Skeletal muscle satellite cell (primary cell): Measurements from ENCODE around the gene ZSWIM4.

Source experiments
- H3K27me3 ChIP-seq: 2 replicates; pipeline ENCODE4 v1.7.0; 2013; ENCODE audit warnings: low read length; ENCODE audit not compliant: control insufficient read depth, insufficient read depth
- H3K36me3 ChIP-seq: 2 replicates; pipeline ENCODE4 v1.7.0; 2013; ENCODE audit warnings: mild to moderate bottlenecking, control low read depth, low read length; ENCODE audit not compliant: insufficient read depth
- H3K4me1 ChIP-seq: 2 replicates; pipeline ENCODE4 v1.7.0; 2013; ENCODE audit warnings: low read length; ENCODE audit not compliant: control insufficient read depth, insufficient read depth
- H3K4me2 ChIP-seq: 2 replicates; pipeline ENCODE4 v1.7.0; 2013; ENCODE audit warnings: mild to moderate bottlenecking, low read length
- H3K4me3 ChIP-seq: 2 replicates; pipeline ENCODE4 v1.7.0; 2013; ENCODE audit warnings: low read length
- H3K9ac ChIP-seq: 2 replicates; pipeline ENCODE4 v1.7.0; 2013; ENCODE audit warnings: mild to moderate bottlenecking, low read depth, low read length, moderate library complexity
- H3K9me3 ChIP-seq: replicated peaks from 2 replicates; pipeline ENCODE4 v1.7.0; 2013; ENCODE audit warnings: mild to moderate bottlenecking, control low read depth, low read length

ZSWIM4 gene

DNA sequence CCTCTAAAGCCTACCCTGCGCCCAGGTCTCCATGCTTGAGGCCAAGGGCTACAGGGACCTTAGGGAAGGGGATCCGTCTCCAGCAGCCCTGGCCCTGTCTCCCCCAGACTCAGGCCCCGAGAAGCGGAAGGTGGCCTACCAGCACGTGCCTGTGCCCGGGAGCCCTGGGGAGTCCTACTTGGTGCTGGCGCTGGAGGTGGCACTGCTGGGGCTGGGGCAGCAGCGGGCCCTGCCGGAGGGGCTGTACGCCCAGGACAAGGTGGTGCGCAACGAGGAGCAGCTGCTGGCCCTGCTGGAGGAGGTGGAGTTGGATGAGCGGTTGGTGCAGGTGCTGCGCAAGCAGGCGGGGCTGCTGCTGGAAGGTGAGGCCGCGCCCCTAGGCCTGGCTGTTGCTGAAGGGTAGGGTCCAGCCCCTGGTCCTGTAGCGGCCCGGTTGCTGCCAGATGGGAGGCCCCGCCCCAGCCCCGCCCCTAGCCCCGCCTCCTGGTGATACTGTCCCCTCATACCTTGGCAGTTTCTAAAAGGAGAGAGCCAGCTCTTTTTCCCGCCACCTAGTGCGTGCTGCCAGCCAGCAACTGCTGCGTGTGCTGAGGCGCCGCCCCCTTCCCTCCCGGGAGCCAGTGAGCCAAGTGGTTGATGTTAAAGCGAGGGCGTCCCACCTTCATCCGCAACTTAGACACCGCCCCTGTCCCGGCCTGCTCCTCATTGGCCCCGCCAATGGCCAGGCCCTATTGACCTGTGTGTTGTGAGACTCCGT, 22.6 kb downstream of the ZSWIM4 start:
- H3K36me3 ChIP-seq, result peaks cover 16% of the 10 kb centered on the region

DNA sequence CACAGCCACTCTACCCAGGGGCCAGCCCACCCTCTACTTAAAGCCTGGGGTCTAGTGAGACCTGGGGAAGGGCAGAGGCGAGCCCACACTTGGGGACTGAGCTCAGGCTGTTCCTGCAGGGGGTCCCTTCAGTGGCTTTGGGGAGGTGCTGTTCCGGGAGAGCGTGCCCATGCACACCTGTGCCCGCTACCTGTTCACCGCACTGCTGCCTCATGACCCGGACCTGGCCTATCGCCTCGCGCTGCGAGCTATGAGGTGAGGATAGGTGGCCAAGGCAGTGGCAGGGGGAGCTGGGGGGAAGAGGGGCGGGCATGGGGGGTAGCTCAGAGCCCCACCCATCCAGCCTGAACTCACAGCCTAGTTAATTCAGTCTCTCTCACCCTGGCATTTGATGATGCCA, 24.0 kb downstream of the ZSWIM4 start:
- no peak overlapping the region for H3K9ac ChIP-seq
- no peak overlapping the region for H3K4me2 ChIP-seq
- H3K27me3 ChIP-seq, result no peaks in the 10 kb centered on the region
- H3K9me3 ChIP-seq, result no peaks in the 10 kb centered on the region
- no peak overlapping the region for H3K4me3 ChIP-seq
- peaks cover 16% of the 10 kb centered on the region for H3K36me3 ChIP-seq
- peaks cover 14% of the 10 kb centered on the region for H3K4me1 ChIP-seq

More for the DNA sequence above, 22.6 kb downstream of the ZSWIM4 start:
- Histone ChIP-seq H3K4me2 (no peak overlapping the region), H3K4me1 (peaks cover 7% of the 10 kb centered on the region), H3K27me3 (no peaks in the 10 kb centered on the region), H3K9me3 (no peaks in the 10 kb centered on the region), H3K4me3 (no peak overlapping the region), H3K9ac (no peak overlapping the region)

DNA sequence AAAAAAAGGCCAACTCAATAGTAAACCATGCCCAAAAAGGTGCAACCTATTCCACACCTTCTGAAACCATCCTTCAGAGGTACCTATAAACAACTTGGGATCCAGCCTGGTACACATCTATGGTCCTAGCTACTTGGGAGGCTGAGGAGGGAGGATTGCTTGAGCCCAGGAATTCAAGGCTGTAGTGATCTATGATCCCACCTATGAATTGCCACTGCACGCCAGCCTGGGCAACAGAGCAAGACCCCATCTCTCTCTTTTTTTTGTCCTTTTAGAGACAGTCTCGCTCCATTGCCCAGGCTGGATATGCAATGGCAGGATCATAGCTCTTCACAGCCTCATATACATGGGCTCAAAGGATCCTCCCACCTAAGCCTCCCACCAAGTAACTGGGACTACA, 26.0 kb downstream of the ZSWIM4 start:
- Histone ChIP-seq H3K9ac (no peak overlapping the region), H3K4me2 (no peak overlapping the region), H3K9me3 (no peaks in the 10 kb centered on the region), H3K4me3 (no peak overlapping the region), H3K27me3 (no peaks in the 10 kb centered on the region), H3K4me1 (peaks cover 14% of the 10 kb centered on the region), H3K36me3 (peaks cover 28% of the 10 kb centered on the region)

DNA sequence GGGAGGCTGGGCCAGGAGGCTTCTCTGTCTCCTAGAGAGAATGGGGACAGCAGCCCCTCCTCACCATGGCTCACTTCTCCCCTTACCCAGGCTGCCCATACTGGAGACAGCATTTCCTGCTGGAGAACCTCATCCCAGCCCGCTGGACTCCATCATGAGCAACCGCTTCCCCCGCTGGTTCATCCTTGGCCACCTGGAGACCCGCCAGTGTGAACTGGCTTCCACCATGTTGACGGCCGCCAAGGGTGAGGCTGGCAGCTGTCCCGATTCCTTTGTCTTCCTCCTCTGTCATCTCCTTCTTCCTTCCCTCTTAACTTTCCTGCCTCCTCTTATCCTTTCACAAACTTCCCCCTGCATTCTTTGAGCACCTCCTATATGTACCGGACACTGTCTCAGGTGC, 28.0 kb downstream of the ZSWIM4 start:
- Histone ChIP-seq H3K4me3 (no peak overlapping the region), H3K9ac (no peak overlapping the region), H3K36me3 (peaks cover 29% of the 10 kb centered on the region), H3K4me1 (peaks cover 14% of the 10 kb centered on the region), H3K27me3 (no peaks in the 10 kb centered on the region), H3K9me3 (no peaks in the 10 kb centered on the region), H3K4me2 (no peak overlapping the region)

DNA sequence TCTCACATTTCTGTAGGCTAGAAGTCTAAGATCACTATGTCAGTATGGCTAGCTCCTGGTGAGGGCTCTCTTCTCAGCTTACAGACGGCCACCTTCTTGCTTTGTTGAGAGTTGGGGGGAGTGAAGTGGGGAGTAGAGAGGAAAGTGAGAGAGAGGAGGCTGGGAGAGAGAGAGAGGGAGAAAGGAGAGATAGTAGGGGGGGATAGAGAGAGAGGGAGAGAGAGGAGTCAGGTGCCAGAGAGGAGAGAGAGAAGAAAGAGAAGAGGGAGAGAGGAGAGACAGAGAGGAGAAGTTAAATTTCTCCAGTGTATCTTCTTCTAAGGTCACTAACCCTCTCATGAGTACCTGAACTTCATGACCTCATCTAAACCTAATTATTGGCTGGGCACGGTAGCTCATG, 28.7 kb downstream of the ZSWIM4 start:
- Histone ChIP-seq H3K4me1 (peaks cover 14% of the 10 kb centered on the region), H3K9me3 (no peaks in the 10 kb centered on the region), H3K27me3 (no peaks in the 10 kb centered on the region), H3K36me3 (peaks cover 29% of the 10 kb centered on the region), H3K4me3 (no peak overlapping the region), H3K4me2 (no peak overlapping the region), H3K9ac (no peak overlapping the region)

DNA sequence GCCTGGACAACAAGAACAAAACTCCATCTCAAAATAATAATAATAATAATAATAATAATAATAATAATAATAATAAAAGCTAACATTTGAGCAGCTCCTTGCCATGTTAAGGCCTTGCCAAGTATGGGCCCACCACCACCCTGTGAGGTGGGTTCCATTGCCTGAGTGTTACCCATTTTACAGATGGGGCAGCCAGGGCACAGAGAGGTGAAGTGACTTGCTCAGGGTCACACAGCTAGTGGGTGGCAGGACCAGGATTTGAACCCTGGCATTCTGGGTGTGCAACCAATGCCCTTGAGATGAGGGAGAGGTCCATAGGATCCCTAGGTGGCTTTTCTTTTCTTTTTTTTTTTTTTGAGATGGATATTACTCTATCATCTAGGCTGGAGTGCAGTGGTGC, 29.5 kb downstream of the ZSWIM4 start:
- no peak overlapping the region for H3K4me3 ChIP-seq
- H3K4me2 ChIP-seq, result no peak overlapping the region
- H3K36me3 ChIP-seq, result peaks cover 29% of the 10 kb centered on the region
- no peak overlapping the region for H3K9ac ChIP-seq
- H3K9me3 ChIP-seq, result no peaks in the 10 kb centered on the region
- H3K4me1 ChIP-seq, result peaks cover 14% of the 10 kb centered on the region
- no peaks in the 10 kb centered on the region for H3K27me3 ChIP-seq

DNA sequence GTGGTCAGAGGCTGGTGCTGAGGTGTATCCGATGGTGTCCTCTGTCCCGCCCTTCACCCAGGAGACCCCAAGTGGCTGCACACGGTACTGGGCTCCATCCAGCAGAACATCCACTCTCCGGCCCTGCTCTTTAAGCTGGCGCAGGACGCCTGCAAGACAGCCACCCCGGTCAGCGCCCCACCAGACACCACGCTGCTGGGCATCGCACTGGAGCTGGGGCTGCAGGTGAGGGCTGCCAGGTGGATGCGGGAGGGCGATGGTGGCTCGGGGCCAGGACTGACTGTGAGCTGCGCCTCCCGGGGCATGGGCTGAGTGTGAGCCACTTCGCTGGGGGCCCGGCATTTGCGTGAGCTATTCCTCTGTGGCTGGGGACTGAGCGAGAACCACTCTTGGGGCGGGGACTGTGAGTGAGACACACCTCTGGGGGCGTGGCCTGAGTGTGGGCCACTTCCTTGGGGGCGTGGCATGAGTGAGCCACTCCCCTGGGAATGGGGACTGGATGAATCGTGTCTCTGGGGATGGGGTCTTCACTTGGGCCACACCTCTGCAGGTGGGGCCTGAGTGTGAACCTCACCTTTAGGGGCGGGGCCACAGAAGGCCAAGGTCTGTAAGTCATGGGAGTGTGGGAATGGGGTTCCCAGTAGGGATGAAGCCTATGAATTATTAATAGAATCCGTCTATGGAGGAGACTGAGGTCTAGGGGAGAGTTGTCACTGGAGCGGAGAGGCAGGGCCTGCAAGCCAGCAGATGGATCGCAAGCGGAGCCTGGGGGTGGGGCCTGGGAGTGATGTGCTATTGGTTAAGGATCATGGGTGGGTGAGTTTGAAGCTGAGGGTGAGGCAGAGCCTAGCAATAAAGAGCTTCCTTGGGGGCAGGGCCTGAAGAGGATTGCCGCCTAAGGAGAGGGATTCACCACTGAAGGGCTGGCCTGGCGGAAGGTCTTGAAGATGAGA, 30.5 kb downstream of the ZSWIM4 start:
- no peaks in the 10 kb centered on the region for H3K9me3 ChIP-seq
- H3K4me3 ChIP-seq, result no peak overlapping the region
- no peak overlapping the region for H3K9ac ChIP-seq
- peaks cover 14% of the 10 kb centered on the region for H3K4me1 ChIP-seq
- H3K27me3 ChIP-seq, result no peaks in the 10 kb centered on the region
- peaks cover 34% of the 10 kb centered on the region for H3K36me3 ChIP-seq
- no peak overlapping the region for H3K4me2 ChIP-seq

DNA sequence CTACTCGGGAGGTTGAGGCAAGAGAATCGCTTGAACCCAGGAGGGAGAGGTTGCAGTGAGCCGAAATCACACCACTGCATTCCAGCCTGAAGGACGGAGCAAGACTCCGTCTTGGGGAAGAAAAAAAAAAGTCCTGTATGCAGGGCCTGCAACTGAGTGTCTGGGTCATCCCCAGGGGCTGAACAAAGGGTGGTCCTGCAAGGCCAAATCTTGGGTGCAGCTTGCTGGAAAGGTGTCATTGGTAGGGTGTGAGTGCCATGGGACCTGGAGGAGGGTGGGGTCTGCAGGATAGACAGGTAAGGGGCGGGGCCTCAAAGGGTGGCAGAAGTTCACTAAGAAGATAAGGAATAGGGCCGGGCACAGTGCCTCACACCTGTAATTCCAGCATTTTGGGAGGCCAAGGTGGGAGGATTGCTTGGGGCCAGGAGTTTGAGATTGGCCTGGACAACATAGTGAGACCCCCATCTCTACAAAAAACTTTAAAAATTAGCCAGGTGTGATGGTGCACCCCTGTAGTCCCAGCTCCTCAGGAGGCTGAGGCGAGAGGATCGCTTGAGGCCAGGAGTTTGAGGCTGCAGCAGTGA, 31.5 kb downstream of the ZSWIM4 start:
- H3K4me3 ChIP-seq, result no peak overlapping the region
- H3K36me3 ChIP-seq, result peaks cover 38% of the 10 kb centered on the region
- no peak overlapping the region for H3K9ac ChIP-seq
- no peaks in the 10 kb centered on the region for H3K9me3 ChIP-seq
- H3K4me2 ChIP-seq, result no peak overlapping the region
- H3K4me1 ChIP-seq, result peaks cover 14% of the 10 kb centered on the region
- H3K27me3 ChIP-seq, result no peaks in the 10 kb centered on the region

DNA sequence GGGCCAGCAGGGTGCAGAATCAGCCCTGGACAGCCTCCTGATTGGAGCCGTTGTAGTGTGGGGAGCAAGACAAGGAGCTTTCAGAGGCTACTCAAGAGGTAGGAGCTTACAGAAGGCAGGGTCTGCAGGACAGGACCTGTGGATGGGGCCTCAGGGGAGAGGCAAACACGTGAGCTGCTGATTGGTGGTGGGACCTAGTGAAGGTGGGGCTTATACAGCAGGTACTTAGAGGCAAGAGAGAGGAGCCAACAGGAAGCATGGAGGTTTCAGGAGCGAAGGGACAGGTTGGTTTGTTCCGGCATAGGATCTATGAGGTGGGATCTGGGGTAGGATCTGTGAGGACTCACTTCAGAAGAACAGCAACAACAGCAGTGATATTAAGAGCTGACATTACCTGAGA, 32.4 kb downstream of the ZSWIM4 start:
- peaks cover 7% of the 10 kb centered on the region for H3K4me1 ChIP-seq
- no peak overlapping the region for H3K9ac ChIP-seq
- H3K4me3 ChIP-seq, result no peak overlapping the region
- peaks cover 38% of the 10 kb centered on the region for H3K36me3 ChIP-seq
- H3K9me3 ChIP-seq, result no peaks in the 10 kb centered on the region
- H3K4me2 ChIP-seq, result no peak overlapping the region
- H3K27me3 ChIP-seq, result no peaks in the 10 kb centered on the region

DNA sequence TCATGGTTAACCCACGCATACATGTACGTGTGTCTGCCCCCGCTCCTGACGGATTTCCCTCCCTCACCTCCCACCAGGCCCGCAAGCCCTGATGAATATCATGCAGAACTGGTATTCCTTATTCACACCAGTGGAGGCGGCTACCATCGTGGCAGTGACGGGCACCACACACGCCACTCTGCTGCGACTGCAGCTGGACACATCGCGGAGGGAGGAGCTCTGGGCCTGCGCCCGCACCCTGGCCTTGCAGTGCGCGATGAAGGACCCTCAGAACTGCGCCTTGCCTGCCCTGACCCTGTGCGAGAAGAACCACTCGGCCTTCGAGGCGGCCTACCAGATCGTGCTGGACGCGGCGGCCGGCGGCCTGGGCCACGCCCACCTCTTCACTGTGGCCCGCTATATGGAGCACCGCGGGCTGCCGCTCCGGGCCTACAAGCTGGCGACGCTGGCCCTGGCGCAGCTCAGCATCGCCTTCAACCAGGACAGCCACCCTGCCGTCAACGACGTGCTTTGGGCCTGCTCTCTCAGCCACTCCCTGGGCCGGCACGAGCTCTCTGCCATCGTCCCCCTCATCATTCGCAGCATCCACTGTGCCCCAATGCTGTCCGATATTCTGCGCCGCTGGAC, 35.0 kb downstream of the ZSWIM4 start:
- no peak overlapping the region for H3K4me2 ChIP-seq
- H3K4me1 ChIP-seq, result peaks cover 19% of the 10 kb centered on the region
- peaks cover 40% of the 10 kb centered on the region for H3K36me3 ChIP-seq
- no peak overlapping the region for H3K4me3 ChIP-seq
- H3K9ac ChIP-seq, result no peak overlapping the region
- H3K27me3 ChIP-seq, result no peaks in the 10 kb centered on the region
- H3K9me3 ChIP-seq, result no peaks in the 10 kb centered on the region
